ENCODE measurements around the gene SUGCT. TPM values are rescaled to one million over a fixed set of nuclear protein-coding genes. Genes with fewer than 3 reads are reported as not detected.

The SUGCT gene
- total RNA-seq, 2 experiments from 2014 or later: 0.95 to 1.2 TPM

DNA sequence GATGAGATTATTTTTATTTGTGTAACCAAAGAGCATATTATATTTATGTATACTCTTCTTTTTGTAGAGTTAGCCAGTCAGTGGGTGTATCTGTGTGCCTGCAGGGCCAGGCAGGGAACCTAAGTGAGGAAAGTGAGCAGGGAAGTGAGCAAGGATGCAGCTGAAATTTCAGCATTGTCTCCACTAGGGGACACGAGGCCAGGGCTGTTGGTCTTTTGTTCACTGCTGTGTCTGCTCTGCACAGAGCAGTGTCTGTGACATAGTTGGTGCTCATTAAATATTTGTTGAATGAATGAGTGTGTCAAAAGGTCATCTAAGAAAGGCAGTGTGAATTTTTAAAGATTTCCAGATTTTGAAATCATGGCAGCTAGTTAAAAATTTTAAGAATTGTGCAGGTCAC, 51.8 kb downstream of the SUGCT start:
- H3K36me3 ChIP-seq (ENCODE audit: insufficient read depth, low read length): no peaks in the 10 kb centered on the region
- no peaks in the 10 kb centered on the region for H3K36me3 Mint-ChIP-seq (ENCODE audit: low read depth)
- no peaks in the 10 kb centered on the region for H3K9me3 ChIP-seq (ENCODE audit: control insufficient read depth in 1 of 2, insufficient read depth in 1 of 2, low read length in 2 of 2)
- ATAC-seq (ENCODE audit: poor library complexity): no peak
- no peaks in the 10 kb centered on the region for H3K27me3 Mint-ChIP-seq
- no peak overlapping the region for H3K27ac ChIP-seq (ENCODE audit: low read depth in 1 of 2, low read length in 2 of 2)
- DNase-seq: no peak
- intact Hi-C loops (cut with DNase I, micrococcal nuclease): no loop called here
- ChIA-PET CTCF (no interaction called here), POLR2A (no interaction called here)
- H3K4me1 Mint-ChIP-seq (ENCODE audit: low read depth): no peaks in the 10 kb centered on the region
- TF ChIP-seq, protein P1, sequence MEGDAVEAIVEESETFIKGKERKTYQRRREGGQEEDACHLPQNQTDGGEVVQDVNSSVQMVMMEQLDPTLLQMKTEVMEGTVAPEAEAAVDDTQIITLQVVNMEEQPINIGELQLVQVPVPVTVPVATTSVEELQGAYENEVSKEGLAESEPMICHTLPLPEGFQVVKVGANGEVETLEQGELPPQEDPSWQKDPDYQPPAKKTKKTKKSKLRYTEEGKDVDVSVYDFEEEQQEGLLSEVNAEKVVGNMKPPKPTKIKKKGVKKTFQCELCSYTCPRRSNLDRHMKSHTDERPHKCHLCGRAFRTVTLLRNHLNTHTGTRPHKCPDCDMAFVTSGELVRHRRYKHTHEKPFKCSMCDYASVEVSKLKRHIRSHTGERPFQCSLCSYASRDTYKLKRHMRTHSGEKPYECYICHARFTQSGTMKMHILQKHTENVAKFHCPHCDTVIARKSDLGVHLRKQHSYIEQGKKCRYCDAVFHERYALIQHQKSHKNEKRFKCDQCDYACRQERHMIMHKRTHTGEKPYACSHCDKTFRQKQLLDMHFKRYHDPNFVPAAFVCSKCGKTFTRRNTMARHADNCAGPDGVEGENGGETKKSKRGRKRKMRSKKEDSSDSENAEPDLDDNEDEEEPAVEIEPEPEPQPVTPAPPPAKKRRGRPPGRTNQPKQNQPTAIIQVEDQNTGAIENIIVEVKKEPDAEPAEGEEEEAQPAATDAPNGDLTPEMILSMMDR (IDR thresholded peaks at IDR 0.05): no peak
- H3K27me3 ChIP-seq (ENCODE audit: control insufficient read depth in 1 of 2, insufficient read depth in 2 of 2, low read length in 2 of 2): no peaks in the 10 kb centered on the region
- H3K4me1 ChIP-seq (ENCODE audit: insufficient read depth, low read length): no peaks in the 10 kb centered on the region
- H3K4me3 Mint-ChIP-seq: no peak overlapping the region
- no peaks in the 10 kb centered on the region for H3K9me3 Mint-ChIP-seq
- no peak overlapping the region for H3K27ac Mint-ChIP-seq
- no peak overlapping the region for H3K4me3 ChIP-seq (ENCODE audit: low read length)

DNA sequence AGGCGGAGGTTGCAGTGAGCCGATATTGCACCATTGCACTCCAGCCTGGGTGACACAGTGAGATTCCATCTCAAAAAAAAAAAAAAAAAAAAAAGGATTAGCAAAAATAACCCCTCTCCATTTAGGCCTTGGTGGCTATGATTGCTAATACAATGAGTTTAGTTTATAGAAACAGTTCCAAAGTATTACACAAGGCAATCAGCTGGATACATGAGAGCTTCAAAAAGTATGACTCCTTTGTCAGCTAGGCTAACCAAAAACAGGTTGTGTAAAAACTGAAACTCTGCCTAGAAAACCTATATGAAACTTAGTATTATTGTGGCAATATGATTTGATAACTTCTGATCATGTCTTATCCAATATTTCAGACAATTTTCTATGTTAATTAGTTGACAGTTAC, 57.2 kb downstream of the SUGCT start:
- Mint-ChIP-seq H3K4me3 (no peak overlapping the region), H3K27me3 (no peaks in the 10 kb centered on the region), H3K4me1 (ENCODE audit: low read depth) (no peaks in the 10 kb centered on the region), H3K36me3 (ENCODE audit: low read depth) (no peaks in the 10 kb centered on the region), H3K9me3 (no peaks in the 10 kb centered on the region), H3K27ac (no peak overlapping the region)
- Histone ChIP-seq H3K4me3 (ENCODE audit: low read length) (no peak overlapping the region), H3K9me3 (ENCODE audit: control insufficient read depth in 1 of 2, insufficient read depth in 1 of 2, low read length in 2 of 2) (no peaks in the 10 kb centered on the region), H3K4me1 (ENCODE audit: insufficient read depth, low read length) (no peaks in the 10 kb centered on the region), H3K27ac (ENCODE audit: low read depth in 1 of 2, low read length in 2 of 2) (no peak overlapping the region), H3K36me3 (ENCODE audit: insufficient read depth, low read length) (no peaks in the 10 kb centered on the region), H3K27me3 (ENCODE audit: control insufficient read depth in 1 of 2, insufficient read depth in 2 of 2, low read length in 2 of 2) (no peaks in the 10 kb centered on the region)
- ChIA-PET CTCF (no interaction called here), POLR2A (no interaction called here)
- intact Hi-C loops (cut with DNase I, micrococcal nuclease): no loop called here
- TF ChIP-seq, protein P1 (IDR thresholded peaks at IDR 0.05): no peak
- ATAC-seq (ENCODE audit: poor library complexity) (no peak), DNase-seq (no peak)

DNA sequence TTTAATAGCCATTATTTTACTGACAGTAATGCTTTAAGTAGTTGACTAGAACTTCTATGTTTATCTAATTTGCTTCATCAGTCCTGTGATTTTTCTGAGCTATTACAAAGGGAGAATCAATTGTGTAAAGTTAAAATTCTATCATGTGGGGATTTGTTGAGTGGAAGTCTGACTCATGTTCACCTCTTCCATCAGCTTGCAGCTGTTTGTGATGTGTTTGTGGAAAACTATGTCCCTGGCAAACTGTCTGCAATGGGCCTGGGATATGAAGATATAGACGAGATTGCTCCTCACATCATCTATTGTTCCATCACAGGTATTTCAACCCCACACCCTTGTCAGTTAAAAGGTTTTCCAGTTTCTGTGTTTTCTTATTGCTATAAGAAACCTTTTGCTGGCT, 59.9 kb downstream of the SUGCT start:
- Histone ChIP-seq H3K27ac (ENCODE audit: low read depth in 1 of 2, low read length in 2 of 2) (no peak overlapping the region), H3K4me3 (ENCODE audit: low read length) (no peak overlapping the region), H3K27me3 (ENCODE audit: control insufficient read depth in 1 of 2, insufficient read depth in 2 of 2, low read length in 2 of 2) (no peaks in the 10 kb centered on the region), H3K4me1 (ENCODE audit: insufficient read depth, low read length) (no peaks in the 10 kb centered on the region), H3K9me3 (ENCODE audit: control insufficient read depth in 1 of 2, insufficient read depth in 1 of 2, low read length in 2 of 2) (no peaks in the 10 kb centered on the region), H3K36me3 (ENCODE audit: insufficient read depth, low read length) (no peaks in the 10 kb centered on the region)
- no peak overlapping the region for H3K27ac Mint-ChIP-seq
- H3K36me3 Mint-ChIP-seq (ENCODE audit: low read depth): no peaks in the 10 kb centered on the region
- DNase-seq: no peak
- no peaks in the 10 kb centered on the region for H3K4me1 Mint-ChIP-seq (ENCODE audit: low read depth)
- intact Hi-C loops (cut with DNase I, micrococcal nuclease): no loop called here
- TF ChIP-seq, protein P1 (IDR thresholded peaks at IDR 0.05): no peak
- no peaks in the 10 kb centered on the region for H3K9me3 Mint-ChIP-seq
- ChIA-PET CTCF (no interaction called here), POLR2A (no interaction called here)
- no peaks in the 10 kb centered on the region for H3K27me3 Mint-ChIP-seq
- H3K4me3 Mint-ChIP-seq: no peak overlapping the region
- no peak for ATAC-seq (ENCODE audit: poor library complexity)
